ENCODE results near the gene ACVR1.
"Not testable (repeated sequence)": the region's sequence is repeated elsewhere in the genome, so short reads cannot be mapped to it uniquely, and the experiment has no call there.

ACVR1 gene

GRCh38 chr2:157893611-157894010 is 17.5 kb upstream of the ACVR1 start:
- no peak for DNase-seq

- DNase-seq, result no peak
Measured at GRCh38 chr2:157891643-157892041, 15.5 kb upstream of the ACVR1 start.

- no peak for DNase-seq
Measured at GRCh38 chr2:157890969-157891642, 15.0 kb upstream of the ACVR1 start.

GRCh38 chr2:157887946-157888345 is 11.8 kb upstream of the ACVR1 start:
- DNase-seq, result no peak

- DNase-seq, result not testable (repeated sequence)
Measured at GRCh38 chr2:157884533-157884932, 8.4 kb upstream of the ACVR1 start.

GRCh38 chr2:157880927-157881326 is 4.8 kb upstream of the ACVR1 start:
- DNase-seq, result no peak

- no peak for DNase-seq
Measured at GRCh38 chr2:157877761-157878400, 1.8 kb upstream of the ACVR1 start.

GRCh38 chr2:157876786-157877138 is 632 bp upstream of the ACVR1 start:
- DNase-seq, result no peak

- DNase-seq, result no peak
Measured at GRCh38 chr2:157875641-157876065, 477 bp downstream of the ACVR1 start.

GRCh38 chr2:157874997-157875640 is 1.0 kb downstream of the ACVR1 start:
- DNase-seq, result peak in 1 of 2 experiments; percentile 34

GRCh38 chr2:157874348-157874747 is 1.8 kb downstream of the ACVR1 start:
- no peak for DNase-seq

GRCh38 chr2:157872791-157873190 is 3.3 kb downstream of the ACVR1 start:
- no peak for DNase-seq

- no peak for DNase-seq
Measured at GRCh38 chr2:157871415-157871814, 4.7 kb downstream of the ACVR1 start.

- no peak for DNase-seq
Measured at GRCh38 chr2:157868993-157869392, 7.1 kb downstream of the ACVR1 start.

GRCh38 chr2:157867703-157868102 is 8.4 kb downstream of the ACVR1 start:
- DNase-seq, result no peak

GRCh38 chr2:157866666-157867642 is 9.2 kb downstream of the ACVR1 start:
- no peak for DNase-seq

GRCh38 chr2:157866202-157866601 is 9.9 kb downstream of the ACVR1 start:
- no peak for DNase-seq

- DNase-seq, result no peak
Measured at GRCh38 chr2:157864857-157865430, 11.2 kb downstream of the ACVR1 start.

- DNase-seq, result no peak
Measured at GRCh38 chr2:157858846-157859245, 17.3 kb downstream of the ACVR1 start.

- no peak for DNase-seq
Measured at GRCh38 chr2:157857881-157858280, 18.2 kb downstream of the ACVR1 start.

GRCh38 chr2:157856187-157856515 is 20.0 kb downstream of the ACVR1 start:
- DNase-seq, result no peak

- DNase-seq, result no peak
Measured at GRCh38 chr2:157853820-157854219, 22.3 kb downstream of the ACVR1 start.

- DNase-seq, result no peak
Measured at GRCh38 chr2:157853211-157853610, 22.9 kb downstream of the ACVR1 start.
